K562 (cell line): Measurements from ENCODE around the gene TRIM14. TPM values are rescaled to one million over a fixed set of nuclear protein-coding genes. Genes with fewer than 3 reads are reported as not detected.

ENCODE experiments used
- ARNT ChIP-seq, 2 experiments: fragments of 450-650 bp; IDR thresholded peaks; 2 replicates each; pipeline ENCODE4 v1.6.1; 2016; ENCODE audit warnings: mild to moderate bottlenecking in 1 of 2
- BRD4 ChIP-seq: fragments of 200-600 bp; sonication (generic); IDR thresholded peaks from 2 replicates; pipeline ENCODE4 v1.6.1; 2017; ENCODE audit warnings: inconsistent platforms
- CC2D1A ChIP-seq: fragments of 450-650 bp; IDR thresholded peaks from 2 replicates; pipeline ENCODE4 v1.6.1; 2017; ENCODE audit warnings: mild to moderate bottlenecking
- CGGBP1 ChIP-seq: fragments of 250-450 bp; sonication (Bioruptor Pico); IDR thresholded peaks from 2 replicates; pipeline ENCODE4 v1.9.0; 2021; ENCODE audit warnings: mild to moderate bottlenecking
- CXXC5 ChIP-seq: fragments of 250-450 bp; sonication (Bioruptor Pico); IDR thresholded peaks from 2 replicates; pipeline ENCODE4 v1.8.0; 2022; ENCODE audit warnings: inconsistent platforms, mild to moderate bottlenecking, moderate library complexity
- E2F5 ChIP-seq: sonication (generic); formaldehyde crosslinking; IDR thresholded peaks from 2 replicates; pipeline ENCODE4 v1.8.0; 2022; ENCODE audit warnings: mild to moderate bottlenecking, missing genetic modification reagents
- GTF2F1 ChIP-seq: IDR thresholded peaks from 2 replicates; pipeline ENCODE4 v1.6.1; 2011; ENCODE audit warnings: low read depth, low read length, improper control_type of control experiment
- HDAC2 ChIP-seq: fragments of 450-650 bp; IDR thresholded peaks from 2 replicates; pipeline ENCODE4 v1.6.1; 2016; ENCODE audit warnings: mild to moderate bottlenecking
- ILK ChIP-seq: fragments of 450-650 bp; IDR thresholded peaks from 2 replicates; pipeline ENCODE4 v1.6.1; 2016; ENCODE audit warnings: missing genetic modification characterization, low read depth, mild to moderate bottlenecking, missing compliant biosample characterization, moderate library complexity, borderline replicate concordance
- MYC ChIP-seq, 2 experiments: fragments of 250-450 bp in 1 of 2; sonication (Bioruptor Pico) in 1 of 2; IDR thresholded peaks; 2 replicates each; pipeline versions ENCODE4 v1.5.1 to v1.6.1; 2012 to 2021; ENCODE audit warnings: low read depth in 2 of 2, borderline replicate concordance in 1 of 2, improper control_type of control experiment in 1 of 2, low read length in 1 of 2, mild to moderate bottlenecking in 1 of 2, moderate library complexity in 1 of 2
- NFRKB ChIP-seq: fragments of 450-650 bp; IDR thresholded peaks from 2 replicates; pipeline ENCODE4 v1.6.1; 2016; ENCODE audit warnings: low read depth
- POLR2G ChIP-seq: fragments of 200-400 bp; formaldehyde crosslinking; IDR thresholded peaks from 2 replicates; pipeline ENCODE4 v1.6.1; 2017; ENCODE audit warnings: low read depth, mild to moderate bottlenecking, antibody characterized with exemption, low read length, moderate library complexity
- SAFB ChIP-seq: fragments of 200-400 bp; formaldehyde crosslinking; IDR thresholded peaks from 2 replicates; pipeline ENCODE4 v1.6.1; 2017; ENCODE audit warnings: low read depth, low read length, borderline replicate concordance
- SREBF1 ChIP-seq: fragments of 150-350 bp; IDR thresholded peaks from 2 replicates; pipeline ENCODE4 v1.6.1; 2014; ENCODE audit warnings: antibody characterized with exemption, low read depth, low read length, borderline replicate concordance
- THRAP3 ChIP-seq: fragments of 450-650 bp; IDR thresholded peaks from 2 replicates; pipeline ENCODE4 v1.6.1; 2016; ENCODE audit warnings: mild to moderate bottlenecking, inconsistent platforms, borderline replicate concordance
- ZNF134 ChIP-seq: fragments of 250-450 bp; sonication (Bioruptor Pico); conservative IDR thresholded peaks from 2 replicates; pipeline ENCODE4 v1.4.0; 2020
- ZNF584 ChIP-seq: fragments of 200-800 bp; sonication (Bioruptor generic); IDR thresholded peaks from 2 replicates; pipeline ENCODE4 v1.6.1; 2016; ENCODE audit warnings: low read depth, mild to moderate bottlenecking, missing genetic modification characterization, missing compliant biosample characterization
- ZNF778 ChIP-seq: fragments of 450-650 bp; formaldehyde crosslinking; IDR thresholded peaks from 2 replicates; pipeline ENCODE4 v1.4.0; 2020; ENCODE audit warnings: mild to moderate bottlenecking, moderate library complexity
- polyA plus RNA-seq, 8 experiments: library from polyadenylated mRNA; depleted of rRNA in 4 of 8; stranded (reverse) in 5 of 8; unstranded in 3 of 8; fragments of >200 nt; fragmentation: Nextera tagmentation in 2 of 8; fragmentation: Illumina TruSeq in 1 of 8; extraction: Ambion mirVana in 2 of 8; extraction: Trizol in 1 of 8; gene quantifications; 2 replicates each; pipeline versions ENCODE4 v1.2.1 to v1.2.3, GENCODE V29; 2011 to 2014; ENCODE audit warnings: inconsistent platforms in 1 of 8, missing spikeins in 1 of 8
- total RNA-seq, 7 experiments: library from RNA; depleted of rRNA in 6 of 7; stranded (reverse); fragments of >200 nt in 6 of 7; fragmentation: Illumina TruSeq in 2 of 7; extraction: Trizol in 2 of 7; gene quantifications; 2 replicates each; pipeline versions ENCODE4 v1.2.1 to v1.2.3, GENCODE V29; 2011 to 2021; ENCODE audit warnings: low replicate concordance in 1 of 7
- TF ChIP-seq, protein P1 (sequence below): fragments of 450-650 bp; IDR thresholded peaks from 2 replicates; pipeline ENCODE4 v1.6.1; 2017; ENCODE audit warnings: antibody characterized with exemption, mild to moderate bottlenecking
- TF ChIP-seq, protein P2 (sequence below): sonication (generic); formaldehyde crosslinking; IDR thresholded peaks from 2 replicates; pipeline ENCODE4 v1.8.1; 2023; ENCODE audit warnings: mild to moderate bottlenecking, missing genetic modification reagents

The TRIM14 gene
- total and polyA plus RNA-seq, 9 of the 15 experiments (the other 6 are each of a cell fraction or from before 2014, with no cell fraction given): 7.6 to 41.0 (median 17.9) TPM

DNA sequence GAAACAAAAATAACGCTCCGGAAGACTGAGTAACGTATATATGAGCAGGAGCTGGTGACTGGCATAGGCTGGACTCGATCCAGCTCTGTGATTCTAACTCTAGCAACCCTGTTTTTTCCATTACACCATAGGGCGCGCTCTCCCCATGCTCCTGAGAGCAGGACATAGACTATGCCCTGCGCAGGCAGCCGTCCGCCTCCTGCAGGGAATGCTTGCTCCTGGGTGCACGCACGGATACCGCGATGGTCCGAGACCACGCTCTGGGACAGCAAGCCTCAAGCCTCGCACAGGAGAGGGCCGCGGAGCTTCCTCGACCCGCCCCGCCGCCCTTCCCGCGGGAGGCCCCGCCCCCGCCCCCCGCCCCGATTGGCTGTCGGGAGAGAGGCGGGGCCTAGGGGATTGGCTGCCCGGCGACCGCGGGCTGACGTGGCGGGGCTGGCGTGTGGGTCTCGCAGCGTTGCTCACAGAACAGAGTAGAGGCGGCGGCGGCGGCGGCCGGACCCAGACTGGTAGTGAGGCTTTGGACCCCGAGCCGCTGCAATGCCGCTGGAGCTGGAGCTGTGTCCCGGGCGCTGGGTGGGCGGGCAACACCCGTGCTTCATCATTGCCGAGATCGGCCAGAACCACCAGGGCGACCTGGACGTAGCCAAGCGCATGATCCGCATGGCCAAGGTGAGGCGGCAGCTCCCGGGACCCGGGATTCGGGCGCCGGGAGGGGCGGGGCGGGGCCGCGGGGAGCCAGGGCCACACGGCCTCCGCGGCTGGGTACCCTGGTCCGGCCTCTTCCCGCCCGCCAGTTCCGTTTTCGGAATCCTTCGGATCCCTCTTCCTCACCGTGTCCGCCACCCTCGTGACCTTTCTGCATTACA, 62.5 kb downstream of the TRIM14 start, which contains the start of gene NANS (continued):
- TF ChIP-seq POLR2G (peak; percentile 99), E2F5 (0 out of 2 replicates have a peak, but pooled peaks have one; percentile 45), HDAC2 (no peak), NFRKB (no peak), ILK (no peak), MYC (IDR thresholded peaks at IDR 0.05; ENCODE audit: low read depth, low read length) (peak; percentile 82), MYC (CRISPR knock-in tag; IDR thresholded peaks at IDR 0.05; ENCODE audit: borderline replicate concordance, low read depth) (no peak), SREBF1 (no peak), CXXC5 (CRISPR knock-in tag) (peak; percentile 68), GTF2F1 (peak; percentile 43; the same call in 1 of the 2 replicates), BRD4 (no peak), ZNF778 (CRISPR knock-in tag) (no peak), THRAP3 (no peak), SAFB (no peak), ARNT (IDR thresholded peaks at IDR 0.05) (no peak), CGGBP1 (CRISPR knock-in tag) (peak; percentile 60; the same call in 1 of the 2 replicates), ZNF584 (no peak), ZNF134 (no peak), CC2D1A (no peak)
- TF ChIP-seq, protein P1, sequence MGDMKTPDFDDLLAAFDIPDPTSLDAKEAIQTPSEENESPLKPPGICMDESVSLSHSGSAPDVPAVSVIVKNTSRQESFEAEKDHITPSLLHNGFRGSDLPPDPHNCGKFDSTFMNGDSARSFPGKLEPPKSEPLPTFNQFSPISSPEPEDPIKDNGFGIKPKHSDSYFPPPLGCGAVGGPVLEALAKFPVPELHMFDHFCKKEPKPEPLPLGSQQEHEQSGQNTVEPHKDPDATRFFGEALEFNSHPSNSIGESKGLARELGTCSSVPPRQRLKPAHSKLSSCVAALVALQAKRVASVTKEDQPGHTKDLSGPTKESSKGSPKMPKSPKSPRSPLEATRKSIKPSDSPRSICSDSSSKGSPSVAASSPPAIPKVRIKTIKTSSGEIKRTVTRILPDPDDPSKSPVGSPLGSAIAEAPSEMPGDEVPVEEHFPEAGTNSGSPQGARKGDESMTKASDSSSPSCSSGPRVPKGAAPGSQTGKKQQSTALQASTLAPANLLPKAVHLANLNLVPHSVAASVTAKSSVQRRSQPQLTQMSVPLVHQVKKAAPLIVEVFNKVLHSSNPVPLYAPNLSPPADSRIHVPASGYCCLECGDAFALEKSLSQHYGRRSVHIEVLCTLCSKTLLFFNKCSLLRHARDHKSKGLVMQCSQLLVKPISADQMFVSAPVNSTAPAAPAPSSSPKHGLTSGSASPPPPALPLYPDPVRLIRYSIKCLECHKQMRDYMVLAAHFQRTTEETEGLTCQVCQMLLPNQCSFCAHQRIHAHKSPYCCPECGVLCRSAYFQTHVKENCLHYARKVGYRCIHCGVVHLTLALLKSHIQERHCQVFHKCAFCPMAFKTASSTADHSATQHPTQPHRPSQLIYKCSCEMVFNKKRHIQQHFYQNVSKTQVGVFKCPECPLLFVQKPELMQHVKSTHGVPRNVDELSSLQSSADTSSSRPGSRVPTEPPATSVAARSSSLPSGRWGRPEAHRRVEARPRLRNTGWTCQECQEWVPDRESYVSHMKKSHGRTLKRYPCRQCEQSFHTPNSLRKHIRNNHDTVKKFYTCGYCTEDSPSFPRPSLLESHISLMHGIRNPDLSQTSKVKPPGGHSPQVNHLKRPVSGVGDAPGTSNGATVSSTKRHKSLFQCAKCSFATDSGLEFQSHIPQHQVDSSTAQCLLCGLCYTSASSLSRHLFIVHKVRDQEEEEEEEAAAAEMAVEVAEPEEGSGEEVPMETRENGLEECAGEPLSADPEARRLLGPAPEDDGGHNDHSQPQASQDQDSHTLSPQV: 0 out of 2 replicates have a peak, but pooled peaks have one; percentile 41
- TF ChIP-seq, protein P2, sequence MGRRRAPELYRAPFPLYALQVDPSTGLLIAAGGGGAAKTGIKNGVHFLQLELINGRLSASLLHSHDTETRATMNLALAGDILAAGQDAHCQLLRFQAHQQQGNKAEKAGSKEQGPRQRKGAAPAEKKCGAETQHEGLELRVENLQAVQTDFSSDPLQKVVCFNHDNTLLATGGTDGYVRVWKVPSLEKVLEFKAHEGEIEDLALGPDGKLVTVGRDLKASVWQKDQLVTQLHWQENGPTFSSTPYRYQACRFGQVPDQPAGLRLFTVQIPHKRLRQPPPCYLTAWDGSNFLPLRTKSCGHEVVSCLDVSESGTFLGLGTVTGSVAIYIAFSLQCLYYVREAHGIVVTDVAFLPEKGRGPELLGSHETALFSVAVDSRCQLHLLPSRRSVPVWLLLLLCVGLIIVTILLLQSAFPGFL (CRISPR knock-in tag): no peak
